ENCODE data around the gene DIP2C.
"Not testable (repeated sequence)": the region's sequence is repeated elsewhere in the genome, so short reads cannot be mapped to it uniquely, and the experiment has no call there.

DIP2C gene

GRCh38 chr10:714214-714613, 24.7 kb upstream of the DIP2C start:
- H3K4me3 ChIP-seq (replicated peaks; ENCODE audit: low read depth, low read length), result no peak overlapping the region
- no peak for DNase-seq (ENCODE audit: low read depth)
- no peak for TF ChIP-seq CTCF (IDR thresholded peaks at IDR 0.05; ENCODE audit: low read length, missing control alignments)

DNA sequence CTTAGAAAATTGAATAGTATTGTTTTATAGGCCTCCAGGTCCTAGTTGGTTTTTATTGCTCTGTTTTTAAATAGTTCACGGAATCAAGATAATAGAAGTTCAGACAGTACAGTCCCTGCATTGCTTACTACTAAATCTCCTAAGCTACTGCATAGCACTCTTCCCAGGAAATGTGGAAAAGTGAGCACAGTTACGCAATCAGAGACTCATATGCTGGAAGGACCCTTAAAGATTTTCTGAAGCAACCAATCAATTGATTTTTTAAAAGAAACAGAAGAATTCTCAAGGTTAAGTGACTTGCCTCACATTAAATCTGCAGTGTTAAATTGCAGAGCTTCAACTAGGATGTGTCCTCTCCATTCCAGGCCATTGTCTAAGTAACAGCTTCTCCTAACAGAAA, 23.1 kb upstream of the DIP2C start:
- H3K4me3 ChIP-seq (replicated peaks; ENCODE audit: low read depth, low read length), result no peak overlapping the region
- peak; percentile 10 for DNase-seq (ENCODE audit: low read depth)
- TF ChIP-seq CTCF (IDR thresholded peaks at IDR 0.05; ENCODE audit: low read length, missing control alignments), result no peak

DNA sequence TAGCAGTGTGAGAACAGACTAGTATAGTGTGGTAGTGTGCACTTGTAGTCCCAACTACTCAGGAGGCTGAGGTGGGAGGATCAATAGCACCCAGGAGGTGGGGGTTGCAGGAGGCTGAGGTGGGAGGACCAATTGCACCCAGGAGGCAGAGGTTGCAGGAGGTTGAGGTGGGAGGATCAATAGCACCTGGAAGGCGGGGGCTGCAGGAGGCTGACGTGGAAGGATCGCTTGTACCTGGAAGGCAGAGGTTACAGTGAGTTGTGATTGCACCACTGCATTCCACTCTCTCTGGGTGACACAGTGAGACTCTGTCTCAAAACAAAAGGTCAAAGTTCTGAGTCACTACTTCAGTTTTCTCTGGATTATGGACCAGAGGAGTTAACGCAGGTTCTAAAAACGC, 22.6 kb upstream of the DIP2C start:
- TF ChIP-seq CTCF (IDR thresholded peaks at IDR 0.05; ENCODE audit: low read length, missing control alignments), result no peak
- no peak overlapping the region for H3K4me3 ChIP-seq (replicated peaks; ENCODE audit: low read depth, low read length)
- DNase-seq (ENCODE audit: low read depth), result no peak

DNA sequence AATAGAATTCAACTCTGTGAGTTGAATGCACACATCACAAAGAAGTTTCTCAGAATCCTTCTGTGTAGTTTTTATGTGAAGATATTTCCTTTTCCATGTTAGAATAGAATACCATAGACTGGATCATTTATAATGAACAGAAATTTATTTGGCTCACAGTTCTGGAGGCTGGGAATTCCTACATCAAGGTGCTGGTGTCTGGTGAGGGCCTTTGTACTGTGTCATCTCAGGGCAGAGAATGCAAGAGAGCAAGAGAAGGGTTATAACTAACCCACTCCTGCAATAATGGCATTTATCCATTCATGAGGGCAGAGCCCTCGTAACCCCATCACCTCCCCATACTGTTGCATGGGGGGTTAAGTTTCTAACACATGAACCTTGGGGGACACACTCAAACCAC, 18.4 kb upstream of the DIP2C start:
- TF ChIP-seq CTCF (IDR thresholded peaks at IDR 0.05; ENCODE audit: low read length, missing control alignments), result no peak
- H3K4me3 ChIP-seq (replicated peaks; ENCODE audit: low read depth, low read length), result no peak overlapping the region

GRCh38 chr10:707456-707855, 18.0 kb upstream of the DIP2C start:
- DNase-seq (ENCODE audit: low read depth), result no peak
- no peak for TF ChIP-seq CTCF (IDR thresholded peaks at IDR 0.05; ENCODE audit: low read length, missing control alignments)
- H3K4me3 ChIP-seq (replicated peaks; ENCODE audit: low read depth, low read length), result no peak overlapping the region

More for the DNA sequence above, 18.4 kb upstream of the DIP2C start:
- DNase-seq (ENCODE audit: low read depth), result no peak

DNA sequence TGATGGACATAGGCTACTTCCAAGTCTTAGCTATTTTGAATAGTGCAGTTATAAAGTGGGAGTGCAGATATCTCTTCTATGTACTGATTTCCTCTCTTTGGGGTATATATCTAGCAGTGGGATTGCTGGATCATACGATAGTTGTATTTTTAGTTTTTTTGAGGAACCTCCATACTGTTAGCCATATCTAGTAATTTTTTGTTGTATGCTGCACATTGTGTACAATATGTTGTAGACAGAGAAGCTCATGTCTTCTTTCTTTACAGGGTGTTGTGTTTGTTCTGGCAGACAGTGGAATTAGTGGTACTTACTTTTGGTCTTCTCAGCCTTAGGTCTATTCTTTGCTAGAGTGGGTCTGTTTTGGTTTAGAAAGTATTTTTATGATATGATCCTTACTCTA, 13.7 kb upstream of the DIP2C start:
- H3K4me3 ChIP-seq (replicated peaks; ENCODE audit: low read depth, low read length), result no peak overlapping the region
- DNase-seq (ENCODE audit: low read depth), result no peak
- no peak for TF ChIP-seq CTCF (IDR thresholded peaks at IDR 0.05; ENCODE audit: low read length, missing control alignments)

DNA sequence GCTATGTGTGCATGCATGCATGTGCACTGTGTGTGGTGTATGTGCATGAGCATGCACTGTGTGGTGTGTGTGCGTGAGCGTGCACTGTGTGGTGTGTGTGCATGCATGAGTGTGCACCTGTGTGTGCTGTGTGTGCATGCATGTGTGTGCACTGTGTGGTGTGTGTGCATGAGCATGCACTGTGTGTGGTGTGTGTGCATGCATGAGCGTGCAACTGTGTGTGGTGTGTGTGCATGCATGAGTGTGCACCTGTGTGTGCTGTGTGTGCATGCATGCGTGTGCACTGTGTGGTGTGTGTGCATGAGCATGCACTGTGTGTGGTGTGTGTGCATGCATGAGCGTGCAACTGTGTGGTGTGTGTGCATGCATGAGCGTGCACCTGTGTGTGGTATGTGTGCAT, 10.7 kb upstream of the DIP2C start:
- DNase-seq (ENCODE audit: low read depth); H3K4me3 ChIP-seq (replicated peaks; ENCODE audit: low read depth, low read length): not testable (repeated sequence)

Data from fibroblast of pulmonary artery (primary cell).